HepG2 (cell line): ENCODE results near the gene KIF3C. TPM values are rescaled to one million over a fixed set of nuclear protein-coding genes. Genes with fewer than 3 reads are reported as not detected.
A peak's percentile ranks its signal among the peaks of the same experiment; 100 is the strongest.

ENCODE experiments used
- EED ChIP-seq: sonication (generic); formaldehyde crosslinking; IDR thresholded peaks from 2 replicates; pipeline ENCODE4 v1.5.0; 2020; ENCODE audit warnings: mild to moderate bottlenecking, missing genetic modification reagents
- FOXA3 ChIP-seq: IDR thresholded peaks from 2 replicates; pipeline ENCODE4 v1.6.1; 2016; ENCODE audit warnings: missing genetic modification reagents, missing compliant biosample characterization
- HHEX ChIP-seq: IDR thresholded peaks from 2 replicates; pipeline ENCODE4 v1.6.1; 2016; ENCODE audit warnings: control low read depth
- HOXA5 ChIP-seq: sonication (generic); formaldehyde crosslinking; IDR thresholded peaks from 2 replicates; pipeline ENCODE4 v1.4.0; 2020; ENCODE audit warnings: missing genetic modification reagents
- PCBP1 ChIP-seq: fragments of 200-400 bp; formaldehyde crosslinking; IDR thresholded peaks from 2 replicates; pipeline ENCODE4 v1.6.1; 2017; ENCODE audit warnings: mild to moderate bottlenecking, low read depth, low read length, borderline replicate concordance
- PPARG ChIP-seq: conservative IDR thresholded peaks from 2 replicates; pipeline ENCODE4 v1.6.1; 2016; ENCODE audit warnings: missing biosample characterization, missing genetic modification reagents
- RNF2 ChIP-seq: fragments of 450-650 bp; conservative IDR thresholded peaks from 2 replicates; pipeline ENCODE4 v1.6.1; 2016; ENCODE audit warnings: low read depth
- ZEB1 ChIP-seq: IDR thresholded peaks from 2 replicates; pipeline ENCODE4 v1.6.1; 2012; ENCODE audit warnings: mild to moderate bottlenecking, low read depth, inconsistent platforms; ENCODE audit not compliant: insufficient replicate concordance
- ZNF441 ChIP-seq: sonication (generic); formaldehyde crosslinking; IDR thresholded peaks from 2 replicates; pipeline ENCODE4 v1.7.0; 2021; ENCODE audit warnings: missing genetic modification reagents, borderline replicate concordance
- ZNF451 ChIP-seq: sonication (generic); formaldehyde crosslinking; IDR thresholded peaks from 2 replicates; pipeline ENCODE4 v1.5.0; 2020; ENCODE audit warnings: mild to moderate bottlenecking, missing genetic modification reagents
- ZNF543 ChIP-seq: sonication (generic); formaldehyde crosslinking; IDR thresholded peaks from 2 replicates; pipeline ENCODE4 v1.4.0; 2020; ENCODE audit warnings: mild to moderate bottlenecking, missing genetic modification reagents
- ZNF550 ChIP-seq: sonication (generic); formaldehyde crosslinking; IDR thresholded peaks from 2 replicates; pipeline ENCODE4 v1.4.0; 2020; ENCODE audit warnings: mild to moderate bottlenecking, missing genetic modification reagents, borderline replicate concordance
- ZNF607 ChIP-seq: sonication (generic); formaldehyde crosslinking; IDR thresholded peaks from 2 replicates; pipeline ENCODE4 v1.5.1; 2020; ENCODE audit warnings: missing genetic modification reagents, mild to moderate bottlenecking, borderline replicate concordance
- ZNF660 ChIP-seq: sonication (generic); formaldehyde crosslinking; IDR thresholded peaks from 2 replicates; pipeline ENCODE4 v1.5.1; 2020; ENCODE audit warnings: mild to moderate bottlenecking, low read depth, missing genetic modification reagents, borderline replicate concordance
- ZNF713 ChIP-seq: sonication (generic); formaldehyde crosslinking; IDR thresholded peaks from 2 replicates; pipeline ENCODE4 v1.4.0; 2020; ENCODE audit warnings: mild to moderate bottlenecking, missing genetic modification reagents
- ZSCAN22 ChIP-seq: sonication (generic); formaldehyde crosslinking; IDR thresholded peaks from 2 replicates; pipeline ENCODE4 v1.4.0; 2020; ENCODE audit warnings: mild to moderate bottlenecking, missing genetic modification reagents
- polyA plus RNA-seq, 8 experiments: library from polyadenylated mRNA; depleted of rRNA in 3 of 8; stranded (reverse) in 7 of 8; unstranded in 1 of 8; fragments of >200 nt; fragmentation: Illumina TruSeq in 4 of 8; extraction: Trizol in 4 of 8; gene quantifications; 2 replicates each; pipeline versions ENCODE4 v1.2.1 to v1.2.3, GENCODE V29; 2011 to 2016; ENCODE audit warnings: low read depth in 4 of 8, missing spikeins in 1 of 8, mixed read lengths in 1 of 8; ENCODE audit not compliant: insufficient read depth in 1 of 8
- total RNA-seq, 5 experiments: library from RNA; depleted of rRNA; stranded (reverse); fragments of >200 nt; fragmentation: Illumina TruSeq; extraction: Trizol; gene quantifications; 2 replicates each; pipeline ENCODE4 v1.2.3, GENCODE V29; 2016; ENCODE audit warnings: low read depth in 1 of 5
- TF ChIP-seq, protein P1 (sequence below): sonication (generic); formaldehyde crosslinking; IDR thresholded peaks from 2 replicates; pipeline ENCODE4 v1.4.0; 2020; ENCODE audit warnings: missing genetic modification reagents
- TF ChIP-seq, protein P2 (sequence below): sonication (generic); formaldehyde crosslinking; IDR thresholded peaks from one replicate; pipeline ENCODE4 v1.5.1; 2020; ENCODE audit warnings: mild to moderate bottlenecking, missing genetic modification reagents; ENCODE audit errors: not compliant biosample characterization
- TF ChIP-seq, protein P3 (sequence below): IDR thresholded peaks from 2 replicates; pipeline ENCODE4 v1.6.1; 2018; ENCODE audit warnings: missing genetic modification reagents

The KIF3C gene
- total and polyA plus RNA-seq, 2 of the 13 experiments (the other 11 are each of a cell fraction or from before 2014, with no cell fraction given), result 3.6 to 4.9 TPM

DNA sequence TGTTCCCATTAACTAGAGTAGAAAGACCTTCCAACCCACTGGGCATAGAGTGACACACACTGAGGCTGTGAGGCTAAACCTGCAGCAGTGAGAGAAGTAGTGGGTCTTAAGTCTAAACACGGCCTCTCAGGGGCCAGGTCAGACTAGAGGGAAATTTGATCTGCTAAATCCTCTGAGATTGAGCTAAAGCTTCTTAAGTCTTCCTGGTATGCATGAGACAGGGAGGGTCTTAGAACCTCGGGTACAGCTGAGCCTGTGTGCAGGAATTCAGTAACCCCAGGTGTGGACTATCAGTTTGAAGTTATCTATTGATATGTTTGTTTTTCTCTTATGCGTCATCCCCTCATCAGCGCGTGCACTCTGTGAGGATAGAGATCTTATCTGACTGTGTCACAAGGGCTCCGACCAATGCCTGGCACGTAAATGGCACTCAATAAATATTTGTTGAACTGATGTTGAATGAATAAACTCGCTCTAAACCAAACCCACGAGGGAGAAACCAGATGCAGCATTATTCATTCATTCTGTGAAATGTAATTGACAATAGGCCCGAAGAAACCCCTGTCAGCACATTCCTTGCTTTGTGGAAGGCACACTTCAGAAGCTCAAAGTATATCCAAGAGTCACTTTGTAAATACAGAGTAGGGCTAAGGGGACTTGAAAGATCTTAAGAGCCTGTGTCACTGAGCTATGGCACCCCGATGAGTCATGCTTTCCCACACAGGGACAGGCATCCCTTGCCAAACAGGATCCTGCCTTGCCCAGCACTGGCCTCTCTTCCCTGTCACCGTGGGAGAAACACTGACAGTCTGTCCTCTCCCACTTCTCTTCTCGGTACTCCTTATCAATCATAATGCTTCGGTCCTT lies 29.9 kb upstream of the KIF3C start (continued):
- TF ChIP-seq ZSCAN22 (CRISPR knock-in tag) (0 out of 2 replicates have a peak, but pooled peaks have one; percentile 27), ZNF607 (CRISPR knock-in tag) (no peak), HHEX (CRISPR knock-in tag) (peak; percentile 93), ZNF451 (CRISPR knock-in tag) (no peak), ZNF550 (no peak), ZNF543 (no peak), HOXA5 (CRISPR knock-in tag) (no peak), ZEB1 (peak; percentile 41), FOXA3 (peak; percentile 90), PPARG (CRISPR knock-in tag) (peak; percentile 56; the same call in 1 of the 2 replicates), ZNF441 (CRISPR knock-in tag) (no peak), EED (CRISPR knock-in tag) (no peak), ZNF660 (no peak), ZNF713 (CRISPR knock-in tag) (no peak), RNF2 (0 out of 2 replicates have a peak, but pooled peaks have one; percentile 13), PCBP1 (no peak)
- TF ChIP-seq, protein P1, sequence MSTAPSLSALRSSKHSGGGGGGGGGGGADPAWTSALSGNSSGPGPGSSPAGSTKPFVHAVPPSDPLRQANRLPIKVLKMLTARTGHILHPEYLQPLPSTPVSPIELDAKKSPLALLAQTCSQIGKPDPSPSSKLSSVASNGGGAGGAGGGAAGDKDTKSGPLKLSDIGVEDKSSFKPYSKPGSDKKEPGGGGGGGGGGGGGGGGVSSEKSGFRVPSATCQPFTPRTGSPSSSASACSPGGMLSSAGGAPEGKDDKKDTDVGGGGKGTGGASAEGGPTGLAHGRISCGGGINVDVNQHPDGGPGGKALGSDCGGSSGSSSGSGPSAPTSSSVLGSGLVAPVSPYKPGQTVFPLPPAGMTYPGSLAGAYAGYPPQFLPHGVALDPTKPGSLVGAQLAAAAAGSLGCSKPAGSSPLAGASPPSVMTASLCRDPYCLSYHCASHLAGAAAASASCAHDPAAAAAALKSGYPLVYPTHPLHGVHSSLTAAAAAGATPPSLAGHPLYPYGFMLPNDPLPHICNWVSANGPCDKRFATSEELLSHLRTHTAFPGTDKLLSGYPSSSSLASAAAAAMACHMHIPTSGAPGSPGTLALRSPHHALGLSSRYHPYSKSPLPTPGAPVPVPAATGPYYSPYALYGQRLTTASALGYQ (CRISPR knock-in tag), result peak; percentile 91; the same call in 1 of the 2 replicates
- TF ChIP-seq, protein P2, sequence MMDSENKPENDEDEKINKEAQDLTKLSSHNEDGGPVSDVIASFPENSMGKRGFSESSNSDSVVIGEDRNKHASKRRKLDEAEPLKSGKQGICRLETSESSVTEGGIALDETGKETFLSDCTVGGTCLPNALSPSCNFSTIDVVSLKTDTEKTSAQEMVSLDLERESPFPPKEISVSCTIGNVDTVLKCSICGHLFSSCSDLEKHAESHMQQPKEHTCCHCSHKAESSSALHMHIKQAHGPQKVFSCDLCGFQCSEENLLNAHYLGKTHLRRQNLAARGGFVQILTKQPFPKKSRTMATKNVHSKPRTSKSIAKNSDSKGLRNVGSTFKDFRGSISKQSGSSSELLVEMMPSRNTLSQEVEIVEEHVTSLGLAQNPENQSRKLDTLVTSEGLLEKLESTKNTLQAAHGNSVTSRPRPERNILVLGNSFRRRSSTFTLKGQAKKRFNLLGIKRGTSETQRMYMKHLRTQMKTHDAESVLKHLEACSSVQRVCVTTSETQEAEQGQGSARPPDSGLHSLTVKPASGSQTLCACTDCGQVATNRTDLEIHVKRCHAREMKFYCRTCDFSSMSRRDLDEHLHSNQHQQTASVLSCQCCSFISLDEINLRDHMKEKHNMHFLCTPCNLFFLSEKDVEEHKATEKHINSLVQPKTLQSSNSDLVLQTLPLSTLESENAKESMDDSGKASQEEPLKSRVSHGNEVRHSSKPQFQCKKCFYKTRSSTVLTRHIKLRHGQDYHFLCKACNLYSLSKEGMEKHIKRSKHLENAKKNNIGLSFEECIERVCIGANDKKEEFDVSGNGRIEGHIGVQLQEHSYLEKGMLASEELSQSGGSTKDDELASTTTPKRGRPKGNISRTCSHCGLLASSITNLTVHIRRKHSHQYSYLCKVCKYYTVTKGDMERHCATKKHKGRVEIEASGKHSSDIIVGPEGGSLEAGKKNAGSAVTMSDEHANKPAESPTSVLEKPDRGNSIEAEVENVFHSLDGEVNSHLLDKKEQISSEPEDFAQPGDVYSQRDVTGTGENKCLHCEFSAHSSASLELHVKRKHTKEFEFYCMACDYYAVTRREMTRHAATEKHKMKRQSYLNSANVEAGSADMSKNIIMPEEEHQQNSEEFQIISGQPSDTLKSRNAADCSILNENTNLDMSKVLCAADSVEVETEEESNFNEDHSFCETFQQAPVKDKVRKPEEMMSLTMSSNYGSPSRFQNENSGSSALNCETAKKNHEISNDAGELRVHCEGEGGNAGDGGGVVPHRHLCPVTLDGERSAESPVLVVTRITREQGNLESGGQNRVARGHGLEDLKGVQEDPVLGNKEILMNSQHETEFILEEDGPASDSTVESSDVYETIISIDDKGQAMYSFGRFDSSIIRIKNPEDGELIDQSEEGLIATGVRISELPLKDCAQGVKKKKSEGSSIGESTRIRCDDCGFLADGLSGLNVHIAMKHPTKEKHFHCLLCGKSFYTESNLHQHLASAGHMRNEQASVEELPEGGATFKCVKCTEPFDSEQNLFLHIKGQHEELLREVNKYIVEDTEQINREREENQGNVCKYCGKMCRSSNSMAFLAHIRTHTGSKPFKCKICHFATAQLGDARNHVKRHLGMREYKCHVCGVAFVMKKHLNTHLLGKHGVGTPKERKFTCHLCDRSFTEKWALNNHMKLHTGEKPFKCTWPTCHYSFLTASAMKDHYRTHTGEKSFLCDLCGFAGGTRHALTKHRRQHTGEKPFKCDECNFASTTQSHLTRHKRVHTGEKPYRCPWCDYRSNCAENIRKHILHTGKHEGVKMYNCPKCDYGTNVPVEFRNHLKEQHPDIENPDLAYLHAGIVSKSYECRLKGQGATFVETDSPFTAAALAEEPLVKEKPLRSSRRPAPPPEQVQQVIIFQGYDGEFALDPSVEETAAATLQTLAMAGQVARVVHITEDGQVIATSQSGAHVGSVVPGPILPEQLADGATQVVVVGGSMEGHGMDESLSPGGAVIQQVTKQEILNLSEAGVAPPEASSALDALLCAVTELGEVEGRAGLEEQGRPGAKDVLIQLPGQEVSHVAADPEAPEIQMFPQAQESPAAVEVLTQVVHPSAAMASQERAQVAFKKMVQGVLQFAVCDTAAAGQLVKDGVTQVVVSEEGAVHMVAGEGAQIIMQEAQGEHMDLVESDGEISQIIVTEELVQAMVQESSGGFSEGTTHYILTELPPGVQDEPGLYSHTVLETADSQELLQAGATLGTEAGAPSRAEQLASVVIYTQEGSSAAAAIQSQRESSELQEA (CRISPR knock-in tag), result no peak
- TF ChIP-seq, protein P3, sequence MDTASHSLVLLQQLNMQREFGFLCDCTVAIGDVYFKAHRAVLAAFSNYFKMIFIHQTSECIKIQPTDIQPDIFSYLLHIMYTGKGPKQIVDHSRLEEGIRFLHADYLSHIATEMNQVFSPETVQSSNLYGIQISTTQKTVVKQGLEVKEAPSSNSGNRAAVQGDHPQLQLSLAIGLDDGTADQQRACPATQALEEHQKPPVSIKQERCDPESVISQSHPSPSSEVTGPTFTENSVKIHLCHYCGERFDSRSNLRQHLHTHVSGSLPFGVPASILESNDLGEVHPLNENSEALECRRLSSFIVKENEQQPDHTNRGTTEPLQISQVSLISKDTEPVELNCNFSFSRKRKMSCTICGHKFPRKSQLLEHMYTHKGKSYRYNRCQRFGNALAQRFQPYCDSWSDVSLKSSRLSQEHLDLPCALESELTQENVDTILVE, result 0 out of 2 replicates have a peak, but pooled peaks have one; percentile 9
